GM19043 (cell line): ENCODE results near the gene FAM90A26.
"Not testable (repeated sequence)": the region's sequence is repeated elsewhere in the genome, so short reads cannot be mapped to it uniquely, and the experiment has no call there.

ENCODE experiments used
- ATAC-seq: cut with Tn5 transposase; IDR thresholded peaks from one replicate; pipeline ENCODE4 v1.9.1; 2021; ENCODE audit warnings: low read depth; ENCODE audit not compliant: unreplicated experiment

Gene FAM90A26, protein sequence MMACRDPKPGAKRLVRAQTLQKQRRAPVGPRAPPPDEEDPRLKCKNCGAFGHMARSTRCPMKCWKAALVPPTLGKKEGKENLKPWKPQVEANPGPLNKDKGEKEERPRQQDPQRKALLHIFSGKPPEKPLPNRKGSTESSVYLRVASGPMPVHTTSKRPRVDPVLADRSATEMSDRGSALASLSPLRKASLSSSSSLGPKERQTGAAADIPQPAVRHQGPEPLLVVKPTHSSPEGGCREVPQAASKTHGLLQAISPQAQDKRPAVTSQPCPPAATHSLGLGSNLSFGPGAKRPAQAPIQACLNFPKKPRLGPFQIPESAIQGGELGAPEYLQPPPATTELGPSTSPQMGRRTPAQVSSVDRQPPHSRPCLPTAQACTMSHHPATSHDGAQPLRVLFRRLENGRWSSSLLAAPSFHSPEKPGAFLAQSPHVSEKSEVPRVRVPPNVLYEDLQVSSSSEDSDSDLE

DNA sequence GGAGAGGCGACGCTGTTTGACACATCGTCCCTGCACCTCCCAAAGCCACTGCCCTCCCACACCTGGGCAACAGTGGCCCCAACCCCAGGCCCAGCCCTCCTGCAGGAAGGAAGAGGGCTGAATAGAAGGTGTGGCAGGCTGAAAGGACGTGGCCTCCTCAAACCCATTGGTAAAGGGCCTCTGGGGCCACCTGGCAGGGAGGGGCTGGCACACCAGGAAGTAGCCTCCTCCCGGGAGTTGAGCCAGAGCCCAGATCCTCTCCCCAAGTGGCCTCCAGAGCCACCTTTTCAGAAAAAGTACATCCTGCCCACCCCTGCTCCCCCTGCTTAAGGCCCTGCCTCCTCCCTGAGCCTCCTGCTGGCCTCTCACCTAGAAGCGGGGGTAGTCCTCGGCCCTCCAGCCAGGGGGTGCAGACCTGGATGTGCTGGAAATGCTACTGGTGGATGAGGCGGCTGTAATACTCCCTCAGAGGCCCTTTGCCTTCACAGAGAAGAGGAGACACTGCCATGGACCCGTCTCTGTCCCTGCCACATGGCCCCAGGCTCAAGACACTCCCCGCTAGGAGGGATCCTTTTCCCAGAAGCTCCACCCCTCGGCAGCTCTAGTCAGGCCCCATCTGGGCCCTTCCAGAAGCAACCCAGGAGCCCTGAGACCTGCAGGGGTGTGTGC lies at the start of gene FAM90A26:
Gene FAM90A26 (plus strand): TSS at position 619 of the 669 bp plus-strand sequence. CDS start 2,764 bp downstream, outside the sequence.
- not testable (repeated sequence) for ATAC-seq

- not testable (repeated sequence) for ATAC-seq
Observed at GRCh38 chr4:9122711-9123110, 47.5 kb upstream of the FAM90A26 start.

DNA sequence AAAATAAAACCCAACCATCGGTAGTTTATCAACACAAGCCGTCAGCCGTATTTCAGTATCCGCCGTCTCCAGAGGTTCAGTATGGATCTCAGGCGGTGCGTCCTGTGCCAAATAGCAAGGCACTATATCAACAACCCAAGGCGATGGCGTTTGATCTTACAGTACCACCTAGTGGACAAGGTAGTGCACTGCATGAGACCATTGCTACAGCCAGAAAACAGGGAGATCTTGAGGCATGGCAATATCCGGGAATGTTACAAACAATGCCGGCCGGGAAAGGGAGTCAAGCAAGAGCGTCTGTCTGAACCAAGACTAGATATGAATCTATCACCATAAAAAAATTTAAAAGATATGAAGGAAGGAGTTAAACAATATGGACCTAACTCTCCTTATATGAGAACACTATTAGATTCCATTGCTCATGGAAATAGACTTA lies 46.6 kb upstream of the FAM90A26 start:
- ATAC-seq = not testable (repeated sequence)

GRCh38 chr4:9125601-9126161 lies 44.5 kb upstream of the FAM90A26 start:
- not testable (repeated sequence) for ATAC-seq

GRCh38 chr4:9131420-9131819 lies 38.8 kb upstream of the FAM90A26 start:
- ATAC-seq = not testable (repeated sequence)

GRCh38 chr4:9132849-9133248 lies 37.4 kb upstream of the FAM90A26 start:
- ATAC-seq = not testable (repeated sequence)

DNA sequence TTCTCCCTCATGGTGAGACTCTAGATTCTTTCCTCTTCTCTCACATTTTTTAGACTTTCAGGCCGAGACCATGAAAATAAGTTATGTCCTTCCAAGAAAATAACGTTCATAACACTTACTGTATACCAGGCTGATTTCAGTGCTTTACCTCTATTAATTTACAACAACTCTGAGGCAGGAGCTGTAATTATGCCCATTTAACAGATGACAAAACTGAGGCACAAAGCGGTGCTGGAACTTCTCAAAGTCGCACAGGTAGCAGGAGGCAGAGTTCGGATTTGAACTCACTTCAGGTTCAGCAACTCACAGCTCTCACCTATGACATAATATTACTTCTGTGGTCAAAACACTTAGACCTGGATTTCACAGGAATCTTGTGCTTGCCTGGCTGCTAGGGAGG lies 36.2 kb upstream of the FAM90A26 start:
- ATAC-seq = not testable (repeated sequence)

DNA sequence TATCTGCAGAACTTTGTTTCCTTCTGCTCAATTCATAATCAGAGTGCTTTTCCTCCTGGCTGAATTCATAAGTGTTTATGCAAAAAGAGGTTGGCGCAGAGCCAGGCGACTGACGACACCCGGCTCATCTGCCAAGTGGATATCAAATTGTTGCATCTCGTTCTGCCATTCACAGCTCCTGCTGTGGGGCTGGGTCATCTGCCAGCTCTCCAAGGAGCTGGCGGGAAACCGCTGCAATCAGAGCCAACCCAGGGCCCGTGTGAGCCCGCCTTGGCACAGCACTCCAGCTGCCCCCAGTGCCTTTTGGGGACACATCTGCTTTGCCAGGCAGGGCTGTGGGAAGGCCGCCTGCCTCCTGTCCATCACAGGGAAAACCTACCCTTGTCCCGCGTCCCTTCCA lies 35.7 kb upstream of the FAM90A26 start:
- ATAC-seq = not testable (repeated sequence)

DNA sequence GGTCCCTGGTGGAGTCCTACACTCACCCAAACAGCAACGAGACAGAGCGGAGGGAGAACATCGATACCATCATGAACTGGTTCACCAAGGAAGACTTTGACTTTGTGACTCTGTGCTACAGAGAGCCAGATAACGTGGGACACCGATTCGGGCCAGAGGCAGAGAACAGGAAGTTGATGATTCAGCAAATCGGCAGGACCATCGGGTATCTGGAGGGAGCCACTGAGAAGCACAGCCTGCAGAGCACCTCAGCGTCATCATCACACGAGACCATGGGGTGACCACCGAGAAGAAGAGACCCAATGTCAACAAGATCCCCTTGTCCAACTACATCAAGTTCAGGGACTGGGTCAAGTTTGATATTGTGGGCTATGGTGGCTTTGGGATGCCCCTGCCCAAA lies 29.2 kb upstream of the FAM90A26 start:
- ATAC-seq = not testable (repeated sequence)

DNA sequence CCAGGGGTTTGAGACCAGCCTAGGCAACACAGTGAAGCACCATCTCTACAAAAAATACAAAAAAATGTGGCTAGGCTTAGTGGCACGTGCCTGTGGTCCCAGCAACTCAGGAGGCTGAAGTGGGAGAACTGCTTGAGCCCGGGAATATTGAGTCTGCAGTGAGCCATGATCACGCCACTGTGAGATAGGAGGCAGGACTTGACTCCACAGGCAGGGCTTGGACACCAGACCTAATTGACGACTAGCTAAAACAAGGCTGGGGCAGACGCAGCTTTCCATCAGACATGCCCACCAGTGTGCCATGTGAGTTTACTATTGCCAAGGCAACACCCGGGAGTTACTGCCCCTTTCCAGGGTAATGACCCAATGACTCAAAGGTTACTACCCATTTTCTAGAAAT lies 27.4 kb upstream of the FAM90A26 start:
- not testable (repeated sequence) for ATAC-seq

DNA sequence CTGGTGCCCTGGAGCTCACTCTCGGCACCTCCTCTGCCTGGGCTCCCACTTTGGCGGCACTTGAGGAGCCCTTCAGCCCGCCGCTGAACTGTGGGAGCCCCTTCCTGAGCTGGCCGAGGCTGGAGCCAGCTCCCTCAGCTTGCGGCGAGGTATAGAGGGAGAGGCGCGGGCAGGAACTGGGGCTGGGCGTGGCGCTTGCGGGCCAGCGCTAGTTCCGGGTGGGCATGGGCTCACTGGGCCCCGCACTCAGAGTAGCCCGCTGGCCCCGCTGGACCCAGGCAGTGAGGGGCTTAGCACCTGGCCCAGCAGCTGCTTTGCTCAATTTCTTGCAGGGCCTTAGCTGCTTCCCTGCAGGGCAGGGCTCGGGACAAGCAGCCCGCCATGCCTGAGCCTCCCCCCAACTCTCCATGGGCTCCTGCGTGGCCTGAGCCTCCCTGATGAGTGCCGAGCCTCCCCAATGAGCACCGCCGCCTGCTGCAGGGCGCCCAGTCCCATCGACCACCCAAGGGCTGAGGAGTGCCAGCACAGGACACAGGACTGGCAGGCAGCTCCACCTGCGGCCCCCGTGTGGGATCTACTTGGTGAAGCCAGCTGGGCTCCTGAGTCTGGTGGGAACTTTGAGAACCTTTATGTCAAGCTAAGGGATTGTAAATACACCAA lies 26.7 kb upstream of the FAM90A26 start:
- no peak for ATAC-seq

DNA sequence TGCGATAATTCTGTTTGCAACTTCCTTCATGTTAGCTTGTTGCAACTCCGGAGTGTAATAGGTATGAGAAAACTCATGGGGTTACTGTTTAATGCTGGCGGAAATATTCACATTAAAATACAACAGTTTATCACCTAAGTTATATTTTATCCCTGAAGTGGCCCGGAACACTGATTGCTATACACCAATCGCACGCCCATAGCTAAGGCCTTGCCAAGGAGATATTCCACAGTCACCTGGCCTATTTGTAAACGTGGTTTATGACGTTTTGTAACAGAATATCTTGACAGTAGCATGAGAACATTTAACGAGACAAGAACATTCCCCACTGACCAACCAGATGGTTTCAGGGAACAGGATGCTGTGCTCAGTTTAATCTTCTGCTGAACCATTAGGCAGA lies 23.2 kb upstream of the FAM90A26 start:
- no peak for ATAC-seq

DNA sequence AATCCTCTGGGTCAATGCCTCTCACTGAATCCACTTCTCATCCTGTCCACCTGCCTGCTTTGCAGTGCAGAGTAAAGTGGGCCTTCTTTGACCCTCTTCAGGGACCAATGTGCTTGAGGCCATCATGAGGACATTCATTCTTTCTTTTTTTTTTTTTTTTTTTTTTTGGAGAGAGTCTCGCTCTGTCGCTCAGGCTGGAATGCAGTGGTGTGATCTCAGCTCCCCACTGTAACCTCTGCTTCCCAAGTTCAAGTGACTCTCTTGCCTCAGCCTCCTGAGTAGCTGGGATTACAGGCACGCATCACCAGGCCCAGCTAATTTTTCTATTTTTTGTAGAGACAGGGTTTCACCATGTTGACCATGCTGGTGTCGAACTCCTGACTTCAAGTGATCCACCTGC lies 22.8 kb upstream of the FAM90A26 start:
- not testable (repeated sequence) for ATAC-seq

GRCh38 chr4:9148611-9149409 lies 21.4 kb upstream of the FAM90A26 start:
- ATAC-seq = not testable (repeated sequence)

GRCh38 chr4:9151809-9152179 lies 18.4 kb upstream of the FAM90A26 start:
- not testable (repeated sequence) for ATAC-seq

DNA sequence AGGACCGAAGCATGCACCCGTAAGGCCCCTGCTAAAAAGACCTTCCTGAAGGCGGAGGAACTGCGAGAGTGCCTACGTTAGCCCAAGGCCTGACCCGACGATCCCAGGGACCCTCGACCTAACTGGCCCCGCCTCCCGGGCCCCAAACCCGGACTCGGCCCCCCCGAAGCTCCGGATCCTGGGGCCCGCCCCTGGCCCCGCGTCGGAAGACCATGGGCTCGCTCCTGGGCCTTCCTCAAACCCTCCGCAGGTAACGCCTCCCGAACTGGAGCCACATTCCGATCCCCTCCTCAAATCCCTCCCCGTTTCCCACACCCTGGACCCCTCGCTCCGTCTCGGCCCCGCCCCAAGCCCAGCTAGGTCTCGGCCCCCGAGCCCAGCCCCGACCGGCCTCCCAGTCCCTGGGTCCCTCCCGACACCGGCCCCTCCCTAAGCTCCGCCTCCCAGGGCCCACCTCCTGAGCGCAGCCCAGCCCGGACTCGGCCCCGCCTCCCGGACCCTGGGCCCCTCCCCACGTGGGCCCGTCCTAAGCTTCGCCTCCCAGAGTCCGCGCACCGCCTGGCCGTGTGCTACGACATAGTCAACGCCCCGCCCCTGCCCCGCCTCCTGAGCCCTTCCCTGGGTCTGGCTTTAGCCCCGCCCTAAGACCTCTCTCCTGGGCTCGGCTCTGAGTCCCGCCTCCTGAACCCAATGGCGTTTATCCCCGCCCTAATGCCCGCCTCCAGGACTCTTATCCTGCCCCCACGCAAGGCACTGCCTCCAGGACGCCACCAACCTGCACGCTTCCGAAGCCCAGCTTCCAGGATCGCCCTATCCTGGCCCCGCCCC lies 17.8 kb upstream of the FAM90A26 start:
- ATAC-seq = peak; percentile 34

DNA sequence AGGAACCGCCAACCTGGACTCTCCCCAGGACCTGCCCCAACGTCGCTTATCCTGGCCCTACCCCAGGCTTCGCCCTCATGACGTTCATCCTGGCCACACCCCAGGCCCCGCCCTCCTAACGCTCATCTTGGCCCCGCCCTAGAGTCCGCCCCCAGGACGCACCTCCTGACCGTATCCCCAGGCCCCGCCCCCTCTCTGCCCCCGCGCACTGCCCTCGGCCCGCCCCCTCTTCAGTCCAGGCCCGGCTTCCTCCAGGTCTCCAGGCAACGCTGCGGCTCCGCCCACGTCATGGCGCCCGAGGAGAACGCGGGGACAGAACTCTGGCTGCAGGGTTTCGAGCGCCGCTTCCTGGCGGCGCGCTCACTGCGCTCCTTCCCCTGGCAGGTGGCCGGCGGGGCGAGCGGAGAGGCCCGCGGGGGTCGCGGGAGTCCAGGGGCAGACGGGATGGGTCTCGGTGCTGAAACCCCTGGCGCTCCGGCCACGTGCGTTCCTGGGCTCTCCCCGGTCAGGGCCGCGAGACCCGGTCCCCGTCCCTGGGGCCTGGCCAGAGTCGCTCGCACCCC lies 17.1 kb upstream of the FAM90A26 start:
- ATAC-seq = peak; percentile 86

DNA sequence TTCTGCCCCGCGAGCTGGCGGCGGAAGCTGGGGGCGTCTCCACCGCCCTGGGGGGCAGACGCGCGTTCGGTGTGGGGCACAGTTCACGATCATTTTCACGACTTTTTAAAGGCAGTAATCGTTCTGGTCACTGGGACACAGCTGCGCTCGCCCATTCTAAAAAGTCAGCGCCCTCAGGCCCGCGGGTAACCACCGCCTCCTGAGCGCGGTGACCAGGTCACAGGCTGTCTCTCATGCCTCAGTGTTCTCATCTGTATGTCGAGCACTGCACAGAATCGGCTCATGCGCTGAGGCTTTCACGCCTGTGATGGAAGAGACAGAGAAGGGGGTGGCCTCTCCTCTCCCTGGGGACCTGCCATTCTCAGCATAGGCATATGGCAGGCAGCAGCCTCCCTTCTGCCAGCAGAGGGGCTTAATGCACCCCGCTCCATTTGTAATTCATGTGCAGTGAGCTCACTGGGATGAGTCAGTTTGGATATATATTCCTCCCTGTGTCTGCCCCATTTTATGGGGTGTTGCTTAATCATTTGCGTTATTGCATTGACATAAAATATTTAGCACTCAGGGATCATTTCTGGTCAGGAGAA lies 16.5 kb upstream of the FAM90A26 start:
- not testable (repeated sequence) for ATAC-seq
